Stomach (tissue), 9 donors: ENCODE measurements around the gene PCLAF. TPM values are rescaled to one million over a fixed set of nuclear protein-coding genes. Genes with fewer than 3 reads are reported as not detected.
"Not testable (repeated sequence)": the region's sequence is repeated elsewhere in the genome, so short reads cannot be mapped to it uniquely, and the experiment has no call there.

Experiments used
- DNase-seq, 2 donors: peaks; one replicate each; pipeline versions ENCODE4 v3.0.0 to v3.0.0-alpha.2; 2013 to 2019
- H3K27ac ChIP-seq, 5 donors: fragments of 200-600 bp in 4 of 5; sonication (generic) in 4 of 5; one replicate each; pipeline ENCODE4 v1.5.1; 2013 to 2019; ENCODE audit warnings: mild to moderate bottlenecking in 1 of 5, moderate library complexity in 1 of 5
- H3K27me3 ChIP-seq, 3 donors: fragments of 200-600 bp; sonication (generic); one replicate each; pipeline ENCODE4 v1.5.1; 2017 to 2019; ENCODE audit warnings: mixed run types in 1 of 3
- H3K36me3 ChIP-seq, 4 donors: fragments of 200-600 bp; sonication (generic); 1 replicate in 3 of 4; 2 replicates in 1 of 4; pipeline ENCODE4 v1.5.1; 2016 to 2019
- H3K4me1 ChIP-seq, 4 donors: fragments of 200-600 bp; sonication (generic); one replicate each; pipeline ENCODE4 v1.5.1; 2016 to 2019
- H3K4me3 ChIP-seq, 4 donors: fragments of 200-600 bp; sonication (generic) in 3 of 4; one replicate each; pipeline ENCODE4 v1.5.1; 2016 to 2019; ENCODE audit warnings: mild to moderate bottlenecking in 1 of 4
- H3K9me3 ChIP-seq, 4 donors: fragments of 200-600 bp; sonication (generic); one replicate each; pipeline ENCODE4 v1.5.1; 2016 to 2019
- CTCF ChIP-seq, 7 experiments: fragments of 450-650 bp in 4 of 7; fragments of 200-600 bp in 3 of 7; sonication (generic) in 3 of 7; IDR thresholded peaks; one replicate each; pipeline ENCODE4 v1.5.1; 2016 to 2019; ENCODE audit warnings: antibody characterized with exemption in 7 of 7, control low read depth in 2 of 7, mild to moderate bottlenecking in 1 of 7
- EP300 ChIP-seq: sonication (generic); formaldehyde crosslinking; IDR thresholded peaks from one replicate; pipeline ENCODE4 v1.6.1; 2017; ENCODE audit warnings: antibody characterized with exemption
- POLR2A ChIP-seq, 4 donors: fragments of 450-650 bp; IDR thresholded peaks; one replicate each; pipeline ENCODE4 v1.6.1; 2016; ENCODE audit warnings: antibody characterized with exemption in 4 of 4, control low read depth in 2 of 4, mild to moderate bottlenecking in 1 of 4, moderate library complexity in 1 of 4
- POLR2AphosphoS5 ChIP-seq, 3 donors: sonication (generic); formaldehyde crosslinking; IDR thresholded peaks; one replicate each; pipeline ENCODE4 v1.6.1; 2016; ENCODE audit warnings: antibody characterized with exemption in 3 of 3
- WGBS, 5 donors: extraction: QIAGEN DNeasy Blood & Tissue Kit in 3 of 5; methylation state at CpG; one replicate each; pipeline versions ENCODE4 v1.1.5 to v1.1.7; 2013 to 2018; 5-methylcytosine and 5-hydroxymethylcytosine counted together
- intact Hi-C: fragments of 100-400 bp; cut with DNase I; formaldehyde crosslinking; loops from one replicate; pipeline ENCODE4 v1.15.1; 2023; ENCODE audit warnings: low total_unique reads
- polyA plus RNA-seq, 3 donors: library from polyadenylated mRNA; stranded (reverse); fragments of 200-250 nt; gene quantifications; one replicate each; pipeline ENCODE4 v1.2.3, GENCODE V29; 2013
- total RNA-seq, 5 donors: library from RNA; depleted of rRNA; stranded (reverse); fragments of >200 nt; gene quantifications; one replicate each; pipeline versions ENCODE4 v1.1.0 to v1.2.3, GENCODE V29; 2014 to 2016
- donor health status: healthy with polysubstance abuse.
- donor health status: Bipolar disorder and iron deficiency.
- donor health status: healthy.

Gene PCLAF
- total and polyA plus RNA-seq, 8 donors: 1.3 to 32.5 (median 18.6) TPM; not detected in 3

- Histone ChIP-seq H3K27me3 (no peaks in the 10 kb centered on the region), H3K36me3 (no peaks in the 10 kb centered on the region), H3K27ac (no peak overlapping the region), H3K9me3 (no peaks in the 10 kb centered on the region), H3K4me3 (no peak overlapping the region), H3K4me1 (peaks cover 7 to 29% (median 14%) of the 10 kb centered on the region in 4 donors)
- no peak for TF ChIP-seq POLR2AphosphoS5 (IDR thresholded peaks at IDR 0.05)
- TF ChIP-seq POLR2A (IDR thresholded peaks at IDR 0.05): no peak
- no peak for TF ChIP-seq EP300
- TF ChIP-seq CTCF (IDR thresholded peaks at IDR 0.05): no peak
- intact Hi-C loops: no loop called here
- no peak for DNase-seq
- 67 to 71% (median 69%) methylated on average over 9 of the region's 9 CpGs for WGBS, 5 donors
These were observed 1.9 kb downstream of the PCLAF start for GRCh38 chr15:64379216-64379960.

- no peak for DNase-seq
- intact Hi-C loops: no loop called here
- 88 to 95% (median 91%) methylated on average over 8 of the region's 8 CpGs for WGBS, 5 donors
These were observed 7.9 kb downstream of the PCLAF start for GRCh38 chr15:64373360-64373759.

GRCh38 chr15:64371383-64371782, 9.9 kb downstream of the PCLAF start:
- DNase-seq, intact Hi-C loops: not testable (repeated sequence)
- WGBS, 5 donors: 96 to 99% (median 97%) methylated on average over 8 of the region's 8 CpGs

More at GRCh38 chr15:64373360-64373759, 7.9 kb downstream of the PCLAF start:
- TF ChIP-seq CTCF (IDR thresholded peaks at IDR 0.05) (no peak), POLR2A (IDR thresholded peaks at IDR 0.05) (no peak), EP300 (no peak), POLR2AphosphoS5 (IDR thresholded peaks at IDR 0.05) (no peak)
- Histone ChIP-seq H3K27me3 (no peaks in the 10 kb centered on the region), H3K27ac (no peak overlapping the region), H3K9me3 (no peaks in the 10 kb centered on the region), H3K36me3 (no peaks in the 10 kb centered on the region), H3K4me3 (no peak overlapping the region), H3K4me1 (no peaks in the 10 kb centered on the region)

GRCh38 chr15:64369078-64369607, 12.1 kb downstream of the PCLAF start:
- intact Hi-C loops: no loop called here
- TF ChIP-seq POLR2A (IDR thresholded peaks at IDR 0.05) (no peak), CTCF (IDR thresholded peaks at IDR 0.05) (no peak), POLR2AphosphoS5 (IDR thresholded peaks at IDR 0.05) (no peak), EP300 (no peak)
- WGBS, 5 donors: 87 to 100% (median 91%) methylated on average over 2 of the region's 2 CpGs
- no peak overlapping the region for H3K4me3 ChIP-seq
- H3K9me3 ChIP-seq: no peaks in the 10 kb centered on the region
- no peaks in the 10 kb centered on the region for H3K27me3 ChIP-seq
- no peak overlapping the region for H3K27ac ChIP-seq
- H3K36me3 ChIP-seq: no peaks in the 10 kb centered on the region
- H3K4me1 ChIP-seq: no peaks in the 10 kb centered on the region
- DNase-seq: no peak

More at GRCh38 chr15:64371383-64371782, 9.9 kb downstream of the PCLAF start:
- H3K4me3 ChIP-seq, H3K4me1 ChIP-seq, H3K36me3 ChIP-seq, H3K27ac ChIP-seq, H3K9me3 ChIP-seq, H3K27me3 ChIP-seq: not testable (repeated sequence)

- H3K4me3 ChIP-seq: no peak overlapping the region
- H3K27ac ChIP-seq: no peak overlapping the region
- no peaks in the 10 kb centered on the region for H3K9me3 ChIP-seq
- no peaks in the 10 kb centered on the region for H3K36me3 ChIP-seq
- WGBS, 5 donors: 92 to 100% (median 96%) methylated on average over 4 of the region's 4 CpGs
- intact Hi-C loops: no loop called here
- H3K27me3 ChIP-seq: no peaks in the 10 kb centered on the region
- no peak for DNase-seq
- peaks cover 5 to 9% (median 8%) of the 10 kb centered on the region in 4 donors for H3K4me1 ChIP-seq
- TF ChIP-seq POLR2AphosphoS5 (IDR thresholded peaks at IDR 0.05): no peak
- no peak for TF ChIP-seq CTCF (IDR thresholded peaks at IDR 0.05)
- no peak for TF ChIP-seq POLR2A (IDR thresholded peaks at IDR 0.05)
- TF ChIP-seq EP300: no peak
These were observed 20.0 kb downstream of the PCLAF start for GRCh38 chr15:64361259-64361658.
